Endothelial cell of umbilical vein (primary cell): ENCODE measurements around the gene SLC2A4. TPM values are rescaled to one million over a fixed set of nuclear protein-coding genes. Genes with fewer than 3 reads are reported as not detected.

Experiments
- BruUV-seq: library from RNA; stranded (reverse); fragments of 400-500 nt; replicated peaks from 2 replicates; lab custom pipeline; 2021; lab: Mats Ljungman, UMichigan
- CTCF ChIA-PET: fragments of 300-600, 350-600 bp; sonication (Branson Sonifier 250); formaldehyde crosslinking; loops from one replicate; lab custom pipeline; 2021; ENCODE audit warnings: antibody characterized with exemption, inconsistent platforms; lab: Charles Lee
- POLR2A ChIA-PET: fragments of 300-600, 350-600 bp; sonication (Branson Sonifier 250); formaldehyde crosslinking; loops from one replicate; lab custom pipeline; 2021; ENCODE audit warnings: antibody characterized with exemption, inconsistent platforms; lab: Charles Lee
- DNase-seq: peaks from one replicate; pipeline ENCODE4 v3.0.0-alpha.2; 2011; ENCODE audit warnings: low read depth, low spot score
- FAIRE-seq: peaks from 2 replicates; lab custom pipeline; 2011; peaks lifted over from hg19 to GRCh38; lab: Jason Lieb, UNC
- H2AFZ ChIP-seq: 2 replicates; pipeline ENCODE4 v1.6.0; 2012; ENCODE audit warnings: low read depth, low read length, control low read depth, inconsistent platforms
- H3K27ac ChIP-seq: 2 replicates; pipeline ENCODE4 v1.5.1; 2011; ENCODE audit warnings: low read depth, mild to moderate bottlenecking, control low read depth, low read length, moderate library complexity; ENCODE audit not compliant: insufficient read depth
- H3K27me3 ChIP-seq, 2 experiments: 2 replicates each; pipeline versions ENCODE4 v1.6.0 to v1.6.1; 2011; ENCODE audit warnings: low read length in 2 of 2, mixed read lengths in 1 of 2; ENCODE audit not compliant: control insufficient read depth in 2 of 2, insufficient read depth in 2 of 2
- H3K36me3 ChIP-seq, 2 experiments: 2 replicates in 1 of 2; 3 replicates in 1 of 2; pipeline ENCODE4 v1.5.1; 2011; ENCODE audit warnings: low read length in 2 of 2, mild to moderate bottlenecking in 1 of 2, moderate library complexity in 1 of 2; ENCODE audit not compliant: control insufficient read depth in 2 of 2, insufficient read depth in 2 of 2; ENCODE audit errors: extremely low read depth in 1 of 2
- H3K4me1 ChIP-seq: 3 replicates; pipeline ENCODE4 v1.5.1; 2011; ENCODE audit warnings: mild to moderate bottlenecking, low read length; ENCODE audit not compliant: control insufficient read depth, insufficient read depth; ENCODE audit errors: extremely low read depth
- H3K4me2 ChIP-seq: 2 replicates; pipeline ENCODE4 v1.6.1; 2011; ENCODE audit warnings: low read length, control low read depth, mixed read lengths; ENCODE audit not compliant: insufficient read depth
- H3K4me3 ChIP-seq, 3 experiments: fragments of 200-600 bp in 1 of 3; sonication (generic), shearing (Covaris generic) in 1 of 3; replicated peaks in 1 of 3; 2 replicates each; pipeline ENCODE4 v1.5.1; 2011 to 2016; ENCODE audit warnings: control low read depth in 3 of 3, low read length in 3 of 3, mild to moderate bottlenecking in 2 of 3, inconsistent platforms in 1 of 3, low read depth in 1 of 3, moderate library complexity in 1 of 3; ENCODE audit not compliant: insufficient read depth in 1 of 3
- H3K79me2 ChIP-seq: 2 replicates; pipeline ENCODE4 v1.6.0; 2012; ENCODE audit warnings: low read length, inconsistent platforms; ENCODE audit not compliant: control insufficient read depth, insufficient read depth
- H3K9ac ChIP-seq: replicated peaks from 2 replicates; pipeline ENCODE3; 2011; ENCODE audit warnings: low read length, control low read depth; ENCODE audit not compliant: insufficient read depth; ENCODE audit errors: extremely low read depth
- H3K9me1 ChIP-seq: replicated peaks from 3 replicates; pipeline ENCODE4 v1.6.0; 2011; ENCODE audit warnings: mild to moderate bottlenecking, low read length; ENCODE audit not compliant: control insufficient read depth, insufficient read depth; ENCODE audit errors: extremely low read depth
- H3K9me3 ChIP-seq: replicated peaks from 2 replicates; pipeline ENCODE4 v1.5.1; 2012; ENCODE audit warnings: low read length, inconsistent platforms; ENCODE audit not compliant: control insufficient read depth, insufficient read depth
- H4K20me1 ChIP-seq: replicated peaks from 2 replicates; pipeline ENCODE3; 2011; ENCODE audit warnings: mild to moderate bottlenecking, low read length; ENCODE audit not compliant: control insufficient read depth, insufficient read depth; ENCODE audit errors: extremely low read depth
- CTCF ChIP-seq, 2 donors: IDR thresholded peaks; 1 replicate in 1 of 2; 2 replicates in 1 of 2; pipeline ENCODE4 v1.5.1; 2011; ENCODE audit warnings: low read length in 2 of 2, mild to moderate bottlenecking in 2 of 2, moderate library complexity in 2 of 2, control low read depth in 1 of 2, inconsistent platforms in 1 of 2, low read depth in 1 of 2; ENCODE audit not compliant: insufficient read depth in 1 of 2; ENCODE audit errors: extremely low read depth in 1 of 2
- EZH2 ChIP-seq: IDR thresholded peaks from 2 replicates; pipeline ENCODE4 v1.6.1; 2012; ENCODE audit warnings: borderline replicate concordance, low read depth, mild to moderate bottlenecking, moderate library complexity, low read length, inconsistent platforms; ENCODE audit not compliant: severe bottlenecking
- FOS ChIP-seq: IDR thresholded peaks from 2 replicates; pipeline ENCODE4 v1.6.1; 2011; ENCODE audit warnings: mild to moderate bottlenecking, low read length, moderate library complexity, borderline replicate concordance; ENCODE audit not compliant: insufficient read depth
- GATA2 ChIP-seq: IDR thresholded peaks from 2 replicates; pipeline ENCODE4 v1.7.0; 2011; ENCODE audit warnings: low read depth, mild to moderate bottlenecking, moderate library complexity, mixed read lengths, low read length; ENCODE audit not compliant: insufficient read length, insufficient read depth
- JUN ChIP-seq: IDR thresholded peaks from 2 replicates; pipeline ENCODE4 v1.6.1; 2011; ENCODE audit warnings: borderline replicate concordance, low read depth; ENCODE audit not compliant: insufficient read length, insufficient read depth
- MAX ChIP-seq: IDR thresholded peaks from 2 replicates; pipeline ENCODE4 v1.6.1; 2011; ENCODE audit not compliant: insufficient read depth, insufficient read length
- MYC ChIP-seq: IDR thresholded peaks from one replicate; pipeline ENCODE4 v1.6.1; 2011; ENCODE audit warnings: mild to moderate bottlenecking, low read depth, low read length
- POLR2A ChIP-seq: IDR thresholded peaks from 2 replicates; pipeline ENCODE4 v1.6.1; 2012; ENCODE audit warnings: low read depth, mild to moderate bottlenecking, control low read depth, low read length
- POLR2AphosphoS5 ChIP-seq: IDR thresholded peaks from 2 replicates; pipeline ENCODE4 v1.6.1; 2012; ENCODE audit warnings: low read depth, mild to moderate bottlenecking, control low read depth, low read length, moderate library complexity; ENCODE audit not compliant: insufficient read depth
- dilution Hi-C: fragments of 300-500 bp; cut with MboI; formaldehyde crosslinking; loops from one replicate; pipeline ENCODE4 v1.15.0; 2019; ENCODE audit warnings: low sequenced_read_pairs; ENCODE audit not compliant: extremely low pct_ligation_motif_present
- intact Hi-C: fragments of 100-400 bp; cut with micrococcal nuclease; formaldehyde crosslinking; loops from one replicate; pipeline ENCODE4 v1.10.0; 2022
- polyA plus RNA-seq, 4 experiments: library from polyadenylated mRNA; depleted of rRNA in 3 of 4; stranded (reverse) in 3 of 4; unstranded in 1 of 4; fragments of >200 nt; gene quantifications; 2 replicates each; pipeline versions ENCODE4 v1.2.1 to v1.2.3, GENCODE V29; 2011 to 2012; ENCODE audit warnings: missing spikeins in 1 of 4
- total RNA-seq: library from RNA; stranded (reverse); gene quantifications from 2 replicates; pipeline ENCODE4 v1.2.3, GENCODE V29; 2021

Gene SLC2A4
- total and polyA plus RNA-seq, 2 donors (not counting 3 experiments of a cell fraction or from before 2014, with no cell fraction given): 0.12 TPM; not detected in 1

GRCh38 chr17:7289256-7290032, 7.9 kb downstream of the SLC2A4 start:
- FAIRE-seq: no peak
- Histone ChIP-seq H3K9me1 (no peaks in the 10 kb centered on the region), H3K4me2 (no peak overlapping the region), H3K9ac (no peak overlapping the region), H3K4me1 (no peaks in the 10 kb centered on the region), H4K20me1 (no peaks in the 10 kb centered on the region), H2AFZ (no peak overlapping the region), H3K27me3 (peaks cover 20 to 40% of the 10 kb centered on the region in 2 experiments), H3K4me3 (no peak overlapping the region), H3K79me2 (no peaks in the 10 kb centered on the region), H3K9me3 (no peaks in the 10 kb centered on the region), H3K27ac (no peak overlapping the region), H3K36me3 (no peaks in the 10 kb centered on the region)
- intact Hi-C loops (no loop called here), dilution Hi-C loops (no loop called here)
- BruUV-seq: no TSS peak
- CTCF ChIA-PET: interaction anchor here (0.8 to 10.2 kb wide), 2 partner anchors 8 to 9 kb away, joined by 3 to 170 read pairs; no protein-coding TSS in a partner anchor
- DNase-seq: no peak
- TF ChIP-seq POLR2A (no peak), MYC (no peak), FOS (no peak), EZH2 (no peak), GATA2 (no peak), JUN (no peak), POLR2AphosphoS5 (no peak), CTCF (IDR thresholded peaks at IDR 0.05; ENCODE audit: extremely low read depth in 1 of 2, insufficient read depth in 1 of 2, low read depth in 1 of 2, low read length in 2 of 2) (no peak), MAX (no peak)
- POLR2A ChIA-PET: no interaction called here
